ENCODE measurements around the gene NTM.

DNA sequence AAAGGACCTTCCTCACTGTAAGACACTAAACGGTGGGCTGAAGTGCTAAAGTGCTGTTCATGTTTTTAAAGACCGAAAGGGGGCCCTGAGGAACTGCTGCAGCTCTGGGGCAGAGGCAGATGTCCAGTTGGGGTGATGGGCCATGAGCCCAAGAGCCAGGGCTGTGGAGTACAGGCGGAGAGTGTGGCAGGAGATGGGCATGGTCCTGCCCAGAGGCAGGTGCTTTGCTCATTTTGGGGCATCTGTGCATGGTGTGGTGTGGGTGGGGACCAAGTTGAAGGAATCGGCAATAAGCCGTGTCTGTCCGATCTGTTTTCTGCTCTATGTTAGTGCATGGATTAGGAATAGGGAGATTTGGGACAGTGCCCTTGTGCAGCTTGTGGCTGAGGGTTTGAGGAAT, 258.3 kb downstream of the NTM start:
- TF ChIP-seq CTCF (IDR thresholded peaks at IDR 0.05; ENCODE audit: low read depth, low read length) (no peak), EZH2phosphoT487 (IDR thresholded peaks at IDR 0.05; ENCODE audit: low read depth) (no peak)

All from OCI-LY3 (cell line).